Measurements from ENCODE around the gene TAF5L. TPM values are rescaled to one million over a fixed set of nuclear protein-coding genes. Genes with fewer than 3 reads are reported as not detected.

TAF5L gene
- total and polyA plus RNA-seq, 2 of the 13 experiments (the other 11 are each of a cell fraction or from before 2014, with no cell fraction given): 10.8 to 18.2 TPM

GRCh38 chr1:229625915-229626831 is at the start of gene TAF5L, which contains the start of gene URB2 (continued):
- TF ChIP-seq ZBTB26 (CRISPR knock-in tag; IDR thresholded peaks at IDR 0.05; ENCODE audit: borderline replicate concordance): no peak
- no peak for TF ChIP-seq BCLAF1 (IDR thresholded peaks at IDR 0.05)
- no peak for TF ChIP-seq TRIM22 (IDR thresholded peaks at IDR 0.05)
- TF ChIP-seq, protein P1, sequence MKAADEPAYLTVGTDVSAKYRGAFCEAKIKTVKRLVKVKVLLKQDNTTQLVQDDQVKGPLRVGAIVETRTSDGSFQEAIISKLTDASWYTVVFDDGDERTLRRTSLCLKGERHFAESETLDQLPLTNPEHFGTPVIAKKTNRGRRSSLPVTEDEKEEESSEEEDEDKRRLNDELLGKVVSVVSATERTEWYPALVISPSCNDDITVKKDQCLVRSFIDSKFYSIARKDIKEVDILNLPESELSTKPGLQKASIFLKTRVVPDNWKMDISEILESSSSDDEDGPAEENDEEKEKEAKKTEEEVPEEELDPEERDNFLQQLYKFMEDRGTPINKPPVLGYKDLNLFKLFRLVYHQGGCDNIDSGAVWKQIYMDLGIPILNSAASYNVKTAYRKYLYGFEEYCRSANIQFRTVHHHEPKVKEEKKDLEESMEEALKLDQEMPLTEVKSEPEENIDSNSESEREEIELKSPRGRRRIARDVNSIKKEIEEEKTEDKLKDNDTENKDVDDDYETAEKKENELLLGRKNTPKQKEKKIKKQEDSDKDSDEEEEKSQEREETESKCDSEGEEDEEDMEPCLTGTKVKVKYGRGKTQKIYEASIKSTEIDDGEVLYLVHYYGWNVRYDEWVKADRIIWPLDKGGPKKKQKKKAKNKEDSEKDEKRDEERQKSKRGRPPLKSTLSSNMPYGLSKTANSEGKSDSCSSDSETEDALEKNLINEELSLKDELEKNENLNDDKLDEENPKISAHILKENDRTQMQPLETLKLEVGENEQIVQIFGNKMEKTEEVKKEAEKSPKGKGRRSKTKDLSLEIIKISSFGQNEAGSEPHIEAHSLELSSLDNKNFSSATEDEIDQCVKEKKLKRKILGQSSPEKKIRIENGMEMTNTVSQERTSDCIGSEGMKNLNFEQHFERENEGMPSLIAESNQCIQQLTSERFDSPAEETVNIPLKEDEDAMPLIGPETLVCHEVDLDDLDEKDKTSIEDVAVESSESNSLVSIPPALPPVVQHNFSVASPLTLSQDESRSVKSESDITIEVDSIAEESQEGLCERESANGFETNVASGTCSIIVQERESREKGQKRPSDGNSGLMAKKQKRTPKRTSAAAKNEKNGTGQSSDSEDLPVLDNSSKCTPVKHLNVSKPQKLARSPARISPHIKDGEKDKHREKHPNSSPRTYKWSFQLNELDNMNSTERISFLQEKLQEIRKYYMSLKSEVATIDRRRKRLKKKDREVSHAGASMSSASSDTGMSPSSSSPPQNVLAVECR (CRISPR knock-in tag; IDR thresholded peaks at IDR 0.05; ENCODE audit: borderline replicate concordance): peak; percentile 99
- TF ChIP-seq ZNF235 (CRISPR knock-in tag; IDR thresholded peaks at IDR 0.05; ENCODE audit: borderline replicate concordance): peak; percentile 46; the same call in 1 of the 2 replicates
- TF ChIP-seq RBAK (CRISPR knock-in tag; IDR thresholded peaks at IDR 0.05): no peak
- TF ChIP-seq ZNF484 (CRISPR knock-in tag; IDR thresholded peaks at IDR 0.05; ENCODE audit: borderline replicate concordance, low read depth): no peak
- no peak for TF ChIP-seq KDM3A (CRISPR knock-in tag; IDR thresholded peaks at IDR 0.05; ENCODE audit: low read depth)
- no peak for TF ChIP-seq MLLT10 (CRISPR knock-in tag; IDR thresholded peaks at IDR 0.05)
- TF ChIP-seq ZFP41 (CRISPR knock-in tag; IDR thresholded peaks at IDR 0.05; ENCODE audit: borderline replicate concordance): no peak
- TF ChIP-seq, protein P2, sequence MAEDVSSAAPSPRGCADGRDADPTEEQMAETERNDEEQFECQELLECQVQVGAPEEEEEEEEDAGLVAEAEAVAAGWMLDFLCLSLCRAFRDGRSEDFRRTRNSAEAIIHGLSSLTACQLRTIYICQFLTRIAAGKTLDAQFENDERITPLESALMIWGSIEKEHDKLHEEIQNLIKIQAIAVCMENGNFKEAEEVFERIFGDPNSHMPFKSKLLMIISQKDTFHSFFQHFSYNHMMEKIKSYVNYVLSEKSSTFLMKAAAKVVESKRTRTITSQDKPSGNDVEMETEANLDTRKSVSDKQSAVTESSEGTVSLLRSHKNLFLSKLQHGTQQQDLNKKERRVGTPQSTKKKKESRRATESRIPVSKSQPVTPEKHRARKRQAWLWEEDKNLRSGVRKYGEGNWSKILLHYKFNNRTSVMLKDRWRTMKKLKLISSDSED (CRISPR knock-in tag; IDR thresholded peaks at IDR 0.05): no peak
- no peak for TF ChIP-seq KLF11 (CRISPR knock-in tag; IDR thresholded peaks at IDR 0.05)
- TF ChIP-seq EZH2 (conservative IDR thresholded peaks at IDR 0.05; ENCODE audit: low read depth, low read length): no peak
- TF ChIP-seq PTBP1 (IDR thresholded peaks at IDR 0.05; ENCODE audit: low read depth, low read length, poor library complexity, severe bottlenecking): no peak
- no peak for TF ChIP-seq MTF1 (CRISPR knock-in tag; IDR thresholded peaks at IDR 0.05)
- TF ChIP-seq ZNF12 (CRISPR knock-in tag; IDR thresholded peaks at IDR 0.05): no peak
- no peak; the same call in 1 of the 2 replicates for TF ChIP-seq TARDBP (CRISPR knock-in tag; IDR thresholded peaks at IDR 0.05)
- no peak for TF ChIP-seq ZNF775 (CRISPR knock-in tag; IDR thresholded peaks at IDR 0.05; ENCODE audit: borderline replicate concordance)
